ENCODE results near the gene CALN1. TPM values are rescaled to one million over a fixed set of nuclear protein-coding genes. Genes with fewer than 3 reads are reported as not detected.

Gene CALN1
- total and polyA plus RNA-seq, 2 of the 8 experiments (the other 6 are each of a cell fraction or from before 2014, with no cell fraction given) = 6.4 to 15.2 TPM

DNA sequence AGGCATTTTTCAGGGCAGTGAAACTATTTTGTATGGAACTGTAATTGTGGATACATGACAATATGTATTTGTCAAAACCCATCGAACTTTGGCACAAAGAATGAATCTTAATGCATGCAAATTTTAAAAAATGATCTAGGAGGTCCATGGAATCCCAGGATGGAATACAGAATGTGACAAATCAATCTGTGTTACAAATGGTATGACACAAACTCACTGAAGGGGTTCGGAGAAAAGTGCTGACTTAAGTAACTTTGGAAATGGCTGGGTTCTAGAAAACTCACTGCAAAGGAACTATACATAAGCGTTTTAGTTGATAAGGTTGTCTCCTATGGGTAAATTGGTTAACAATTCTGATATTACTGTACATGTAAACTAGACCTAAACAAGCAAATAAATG lies 26.0 kb downstream of the CALN1 start (continued):
- TF ChIP-seq USF2 (IDR thresholded peaks at IDR 0.05; ENCODE audit: low read length) (no peak), SP1 (IDR thresholded peaks at IDR 0.05; ENCODE audit: low read depth, low read length) (no peak)

Data from H1 (cell line).